ENCODE data around the gene SORCS2. TPM values are rescaled to one million over a fixed set of nuclear protein-coding genes. Genes with fewer than 3 reads are reported as not detected.

SORCS2 gene
- total RNA-seq, 1 donor from 2014 or later, result not detected

DNA sequence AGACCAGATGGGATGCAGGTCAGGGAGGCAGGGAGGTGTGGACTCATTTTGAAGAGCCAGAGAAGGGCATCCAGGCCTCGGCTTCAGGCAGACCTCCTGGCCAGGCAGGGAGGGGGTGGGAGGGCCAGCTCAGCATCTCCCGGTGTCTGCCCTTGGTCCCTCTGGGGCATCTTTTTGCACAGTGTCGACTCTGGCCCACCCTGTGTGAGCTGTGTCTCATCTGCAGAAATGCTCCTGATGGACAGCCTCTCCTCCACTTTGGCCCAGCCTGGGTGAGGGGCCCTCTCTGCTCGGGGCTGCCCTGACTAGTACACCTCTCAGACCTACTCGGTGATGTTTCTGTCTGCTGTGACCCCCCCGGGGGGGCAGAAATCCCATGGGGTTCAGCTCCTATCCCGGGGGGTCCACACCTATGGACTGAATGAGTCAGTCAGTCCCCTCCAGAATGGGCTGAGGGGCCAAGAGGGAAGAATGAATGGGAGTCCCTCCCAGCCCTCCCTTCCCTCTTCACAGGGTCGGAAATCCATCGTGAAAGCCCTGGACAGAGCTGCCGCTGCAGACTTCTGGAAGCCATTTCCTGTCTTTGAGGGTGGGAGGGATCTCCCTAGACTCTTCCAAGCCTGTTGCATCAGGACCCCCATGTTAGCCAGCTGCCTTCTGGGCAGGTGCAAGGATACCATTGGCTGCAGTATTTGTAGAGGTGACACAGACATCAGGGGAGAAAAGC, 439.1 kb downstream of the SORCS2 start:
- no peaks in the 10 kb centered on the region for H3K27me3 Mint-ChIP-seq
- peaks cover 5% of the 10 kb centered on the region for H3K9me3 Mint-ChIP-seq
- H3K4me1 Mint-ChIP-seq, result no peaks in the 10 kb centered on the region
- TF ChIP-seq, protein P1, sequence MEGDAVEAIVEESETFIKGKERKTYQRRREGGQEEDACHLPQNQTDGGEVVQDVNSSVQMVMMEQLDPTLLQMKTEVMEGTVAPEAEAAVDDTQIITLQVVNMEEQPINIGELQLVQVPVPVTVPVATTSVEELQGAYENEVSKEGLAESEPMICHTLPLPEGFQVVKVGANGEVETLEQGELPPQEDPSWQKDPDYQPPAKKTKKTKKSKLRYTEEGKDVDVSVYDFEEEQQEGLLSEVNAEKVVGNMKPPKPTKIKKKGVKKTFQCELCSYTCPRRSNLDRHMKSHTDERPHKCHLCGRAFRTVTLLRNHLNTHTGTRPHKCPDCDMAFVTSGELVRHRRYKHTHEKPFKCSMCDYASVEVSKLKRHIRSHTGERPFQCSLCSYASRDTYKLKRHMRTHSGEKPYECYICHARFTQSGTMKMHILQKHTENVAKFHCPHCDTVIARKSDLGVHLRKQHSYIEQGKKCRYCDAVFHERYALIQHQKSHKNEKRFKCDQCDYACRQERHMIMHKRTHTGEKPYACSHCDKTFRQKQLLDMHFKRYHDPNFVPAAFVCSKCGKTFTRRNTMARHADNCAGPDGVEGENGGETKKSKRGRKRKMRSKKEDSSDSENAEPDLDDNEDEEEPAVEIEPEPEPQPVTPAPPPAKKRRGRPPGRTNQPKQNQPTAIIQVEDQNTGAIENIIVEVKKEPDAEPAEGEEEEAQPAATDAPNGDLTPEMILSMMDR (IDR thresholded peaks at IDR 0.05), result no peak
- H3K36me3 Mint-ChIP-seq (ENCODE audit: low read depth), result no peaks in the 10 kb centered on the region
- H3K27ac Mint-ChIP-seq, result no peak overlapping the region
- H3K4me3 Mint-ChIP-seq, result no peak overlapping the region
- DNase-seq, result no peak
- no peak for ATAC-seq (ENCODE audit: low read depth)
- ChIA-PET POLR2A (no interaction called here), CTCF (no interaction called here)
- intact Hi-C loops (cut with micrococcal nuclease), result no loop called here

DNA sequence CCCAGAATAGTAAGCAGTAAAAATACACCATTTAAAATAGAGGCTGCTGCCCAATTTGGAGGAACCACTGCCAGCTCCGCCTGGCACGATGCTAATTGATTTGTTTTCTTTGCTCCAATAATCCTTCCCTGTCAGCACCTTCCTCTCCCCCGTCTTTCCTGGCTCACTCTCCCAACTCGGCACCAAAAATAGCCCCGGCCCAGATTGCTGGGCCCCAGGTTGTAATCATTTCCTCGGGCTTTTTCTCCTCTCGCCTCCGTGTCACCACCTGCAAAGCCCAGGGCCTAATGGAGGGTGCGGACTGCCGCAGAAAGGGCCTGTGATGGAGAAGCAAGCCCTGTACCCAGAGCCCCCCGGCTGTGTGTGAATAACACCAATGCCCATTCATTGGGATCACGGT, 440.0 kb downstream of the SORCS2 start:
- H3K36me3 Mint-ChIP-seq (ENCODE audit: low read depth), result no peaks in the 10 kb centered on the region
- peaks cover 5% of the 10 kb centered on the region for H3K9me3 Mint-ChIP-seq
- ATAC-seq (ENCODE audit: low read depth) (no peak), DNase-seq (no peak)
- H3K27ac Mint-ChIP-seq, result no peak overlapping the region
- ChIA-PET CTCF (no interaction called here), POLR2A (no interaction called here)
- no peak overlapping the region for H3K4me3 Mint-ChIP-seq
- H3K27me3 Mint-ChIP-seq, result no peaks in the 10 kb centered on the region
- intact Hi-C loops (cut with micrococcal nuclease), result no loop called here
- TF ChIP-seq, protein P1 (IDR thresholded peaks at IDR 0.05), result no peak
- H3K4me1 Mint-ChIP-seq, result no peaks in the 10 kb centered on the region

DNA sequence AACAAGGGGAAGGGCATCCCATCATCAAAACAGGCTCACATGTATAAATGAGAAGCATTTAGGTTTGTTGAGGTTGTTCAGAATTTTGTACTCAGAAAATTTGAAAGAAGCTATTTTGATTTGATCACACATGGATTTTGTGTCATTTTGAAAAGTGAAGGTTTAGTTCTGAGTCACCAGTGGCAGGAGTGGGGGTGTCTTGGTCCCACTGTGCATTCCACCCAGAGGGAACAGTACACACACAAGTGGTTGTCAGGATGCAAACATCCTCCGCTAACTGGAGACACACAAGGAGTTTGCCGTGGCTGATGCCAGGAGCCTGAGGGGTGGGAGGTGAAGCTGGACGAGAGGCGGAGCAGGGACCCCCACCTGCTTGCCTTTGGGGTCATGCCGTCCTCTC, 440.6 kb downstream of the SORCS2 start:
- TF ChIP-seq, protein P1 (IDR thresholded peaks at IDR 0.05), result no peak
- Mint-ChIP-seq H3K4me1 (no peaks in the 10 kb centered on the region), H3K27me3 (no peaks in the 10 kb centered on the region), H3K27ac (no peak overlapping the region), H3K36me3 (ENCODE audit: low read depth) (no peaks in the 10 kb centered on the region), H3K9me3 (peaks cover 5% of the 10 kb centered on the region), H3K4me3 (no peak overlapping the region)
- ChIA-PET POLR2A (no interaction called here), CTCF (no interaction called here)
- DNase-seq, result no peak
- no peak for ATAC-seq (ENCODE audit: low read depth)
- intact Hi-C loops (cut with micrococcal nuclease), result no loop called here

DNA sequence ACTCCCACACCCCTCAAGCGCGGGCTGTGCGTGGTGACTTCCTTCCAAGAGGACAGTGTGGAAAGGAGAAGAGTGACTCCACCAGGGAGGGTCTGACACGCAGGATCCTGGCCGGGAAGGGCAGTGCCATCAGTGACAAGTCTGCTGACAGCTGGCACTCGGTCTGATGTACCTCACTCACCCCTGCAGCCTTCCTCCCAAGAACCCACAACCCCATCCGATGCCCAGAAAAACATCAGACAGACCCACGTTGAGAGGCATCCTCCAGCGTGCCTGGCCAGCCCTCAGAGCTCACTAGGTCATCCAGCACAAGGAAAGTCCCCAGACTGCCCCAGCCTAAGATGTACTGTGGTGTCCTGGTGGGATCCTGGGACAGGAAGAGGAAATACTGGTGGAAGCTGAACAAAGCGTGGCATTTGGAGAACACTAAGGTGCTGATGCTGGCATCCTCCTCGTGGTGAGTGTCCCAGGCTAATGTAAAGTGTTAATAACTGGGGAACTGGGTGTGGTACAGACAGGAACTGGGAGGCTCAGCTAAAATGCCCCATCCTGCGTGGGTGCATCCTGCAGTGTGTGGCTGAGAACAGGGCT, 442.4 kb downstream of the SORCS2 start:
- intact Hi-C loops (cut with micrococcal nuclease), result no loop called here
- no peak overlapping the region for H3K4me3 Mint-ChIP-seq
- H3K36me3 Mint-ChIP-seq (ENCODE audit: low read depth), result no peaks in the 10 kb centered on the region
- H3K9me3 Mint-ChIP-seq, result peaks cover 2% of the 10 kb centered on the region
- no peaks in the 10 kb centered on the region for H3K27me3 Mint-ChIP-seq
- ChIA-PET POLR2A (no interaction called here), CTCF (no interaction called here)
- no peak for DNase-seq
- TF ChIP-seq, protein P1 (IDR thresholded peaks at IDR 0.05), result no peak
- H3K4me1 Mint-ChIP-seq, result no peaks in the 10 kb centered on the region
- H3K27ac Mint-ChIP-seq, result no peak overlapping the region
- ATAC-seq (ENCODE audit: low read depth), result no peak

DNA sequence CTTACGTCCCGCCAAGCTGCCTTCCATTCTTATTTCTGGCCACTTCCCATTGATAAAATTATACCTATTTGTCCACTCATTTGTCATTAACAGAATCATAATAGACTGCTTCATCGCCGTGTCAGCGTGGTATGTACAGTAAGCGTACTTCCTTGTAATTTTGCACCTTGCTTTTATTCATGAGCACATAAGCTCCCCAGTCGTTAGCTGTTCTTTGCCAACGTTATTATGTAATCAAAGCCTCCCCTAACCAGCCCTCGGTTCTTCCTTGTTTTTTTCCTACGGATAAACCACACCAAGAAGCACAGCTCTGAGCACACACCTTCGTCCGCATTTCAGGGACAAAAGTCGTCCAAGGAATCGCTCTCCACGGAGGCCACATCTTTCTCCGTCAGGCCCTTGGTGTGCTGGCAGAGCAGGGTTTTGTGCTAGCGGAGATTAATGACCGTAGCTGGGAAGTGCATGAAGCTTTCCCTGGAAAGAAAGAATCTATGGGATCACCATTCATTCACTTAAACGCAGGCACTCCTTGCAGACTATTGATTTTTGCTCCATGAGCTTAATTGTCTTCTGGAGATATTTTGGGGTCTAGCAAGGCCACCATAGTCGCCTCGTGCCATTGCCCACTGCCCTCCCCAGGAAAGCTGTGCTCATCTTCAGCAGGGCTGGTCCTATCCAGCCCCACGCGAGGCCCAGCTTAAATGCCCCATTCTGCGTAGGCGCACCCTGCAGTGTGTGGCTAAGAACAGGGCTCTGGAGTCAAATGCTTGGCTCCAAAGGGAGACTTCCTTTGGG, 443.3 kb downstream of the SORCS2 start:
- CTCF ChIA-PET, result no interaction called here
- no peak for DNase-seq
- H3K27ac Mint-ChIP-seq, result no peak overlapping the region

More for the DNA sequence above, 443.3 kb downstream of the SORCS2 start:
- ATAC-seq (ENCODE audit: low read depth), result no peak
- H3K27me3 Mint-ChIP-seq, result no peaks in the 10 kb centered on the region
- no peaks in the 10 kb centered on the region for H3K4me1 Mint-ChIP-seq
- POLR2A ChIA-PET, result no interaction called here
- no peak overlapping the region for H3K4me3 Mint-ChIP-seq
- no peaks in the 10 kb centered on the region for H3K9me3 Mint-ChIP-seq
- TF ChIP-seq, protein P1 (IDR thresholded peaks at IDR 0.05), result no peak
- H3K36me3 Mint-ChIP-seq (ENCODE audit: low read depth), result no peaks in the 10 kb centered on the region
- intact Hi-C loops (cut with micrococcal nuclease), result no loop called here

Data from activated B cell treated with CpG ODN at 0.5 μM for 24 hours (primary cell).